H1 (cell line): ENCODE data around the gene KCNH1. TPM values are rescaled to one million over a fixed set of nuclear protein-coding genes. Genes with fewer than 3 reads are reported as not detected.

Experiments used
- CHD7 ChIP-seq: fragments of 300-600 bp; sonication (generic); IDR thresholded peaks from 2 replicates; pipeline ENCODE4 v1.7.1; 2012; ENCODE audit warnings: low read length, moderate library complexity, mild to moderate bottlenecking, inconsistent platforms; ENCODE audit not compliant: insufficient replicate concordance
- NANOG ChIP-seq: IDR thresholded peaks from 2 replicates; pipeline ENCODE4 v1.6.1; 2011; ENCODE audit warnings: low read length, low read depth, mild to moderate bottlenecking, inconsistent platforms; ENCODE audit not compliant: insufficient read depth, poor library complexity, severe bottlenecking
- polyA plus RNA-seq, 7 experiments: library from polyadenylated mRNA; depleted of rRNA in 3 of 7; stranded (reverse) in 5 of 7; unstranded in 2 of 7; fragments of >200 nt in 5 of 7; fragments of 200-250 nt in 2 of 7; gene quantifications; 1 replicate in 5 of 7; 2 replicates in 1 of 7; 4 replicates in 1 of 7; pipeline versions ENCODE4 v1.2.1 to v1.2.3, GENCODE V29; 2011 to 2013; ENCODE audit warnings: missing spikeins in 2 of 7, mixed read lengths in 2 of 7
- total RNA-seq: library from RNA; stranded (reverse); fragmentation: NEBNext Ultra II Directional; extraction: Animal tissue kit (Norgen Biotek cat#: 25700); gene quantifications from 2 replicates; pipeline ENCODE4 v1.2.1, GENCODE V29; 2021
- TF ChIP-seq, protein P1 (sequence below): IDR thresholded peaks from 2 replicates; pipeline ENCODE4 v1.6.1; 2012; ENCODE audit warnings: low read length, inconsistent platforms

Gene KCNH1
- total and polyA plus RNA-seq, 2 of the 8 experiments (the other 6 are each of a cell fraction or from before 2014, with no cell fraction given) = 0.27 to 0.34 TPM

- no peak for TF ChIP-seq CHD7
- TF ChIP-seq NANOG = no peak
- TF ChIP-seq, protein P1, sequence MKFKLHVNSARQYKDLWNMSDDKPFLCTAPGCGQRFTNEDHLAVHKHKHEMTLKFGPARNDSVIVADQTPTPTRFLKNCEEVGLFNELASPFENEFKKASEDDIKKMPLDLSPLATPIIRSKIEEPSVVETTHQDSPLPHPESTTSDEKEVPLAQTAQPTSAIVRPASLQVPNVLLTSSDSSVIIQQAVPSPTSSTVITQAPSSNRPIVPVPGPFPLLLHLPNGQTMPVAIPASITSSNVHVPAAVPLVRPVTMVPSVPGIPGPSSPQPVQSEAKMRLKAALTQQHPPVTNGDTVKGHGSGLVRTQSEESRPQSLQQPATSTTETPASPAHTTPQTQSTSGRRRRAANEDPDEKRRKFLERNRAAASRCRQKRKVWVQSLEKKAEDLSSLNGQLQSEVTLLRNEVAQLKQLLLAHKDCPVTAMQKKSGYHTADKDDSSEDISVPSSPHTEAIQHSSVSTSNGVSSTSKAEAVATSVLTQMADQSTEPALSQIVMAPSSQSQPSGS = no peak
Observed at GRCh38 chr1:210727709-210728108, 406.2 kb downstream of the KCNH1 start (continued).
